ENCODE measurements around the gene COX17.

COX17 gene

DNA sequence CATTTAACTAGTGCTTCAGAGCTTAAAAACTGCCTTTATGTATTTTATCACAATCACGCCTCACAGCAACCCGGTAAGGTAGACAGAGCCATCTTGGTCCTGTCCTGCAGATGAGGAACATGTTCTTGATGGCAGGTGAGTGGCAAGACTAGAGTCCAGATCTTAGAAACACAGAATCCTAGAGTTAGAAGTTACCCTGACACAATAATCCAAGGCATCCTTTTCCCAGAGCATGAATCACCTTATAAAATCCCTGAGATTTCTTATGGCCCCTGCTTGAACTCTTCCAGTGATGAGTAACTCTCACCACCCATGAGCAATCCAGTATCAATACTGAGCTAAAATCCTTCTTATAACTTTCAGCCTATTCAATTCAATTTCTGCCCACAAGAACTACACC is 33.7 kb downstream of the COX17 start:
- DNase-seq (ENCODE audit: low spot score), result no peak

DNA sequence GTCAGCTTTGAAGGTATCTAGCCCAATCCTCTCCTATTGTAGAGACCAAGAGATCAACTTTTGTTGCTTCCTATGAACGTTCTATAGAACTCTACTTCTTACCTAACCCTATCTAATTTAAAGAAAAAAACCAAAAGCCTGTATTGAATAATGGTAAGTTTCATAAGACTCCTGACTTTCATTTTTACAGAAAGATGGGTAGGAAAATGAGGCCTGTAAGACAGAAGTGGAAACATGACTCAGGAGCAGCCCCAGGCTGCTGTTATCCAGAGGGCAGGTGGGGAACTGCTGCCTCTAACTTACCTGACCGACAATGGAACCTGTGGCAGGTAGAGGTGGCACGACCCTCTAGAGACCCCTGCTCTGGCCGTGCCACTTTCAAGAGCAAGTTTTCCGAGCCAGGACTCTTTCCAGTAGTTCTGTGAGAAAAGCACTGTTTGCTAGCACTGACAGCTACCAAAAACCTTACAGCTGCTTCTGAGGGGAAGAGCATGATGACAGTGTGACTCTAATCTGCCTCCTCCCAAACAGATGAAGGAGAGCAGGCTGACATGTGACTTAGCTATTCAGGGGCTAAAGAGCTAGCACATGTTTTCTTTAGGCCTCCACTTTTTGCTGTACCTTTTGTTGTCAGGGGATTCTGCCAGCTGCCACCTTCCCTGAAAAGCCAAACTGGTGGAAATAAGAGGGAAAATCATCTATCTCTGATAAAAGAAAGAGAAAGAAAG is 34.3 kb downstream of the COX17 start:
- no peak for DNase-seq (ENCODE audit: low spot score)

DNA sequence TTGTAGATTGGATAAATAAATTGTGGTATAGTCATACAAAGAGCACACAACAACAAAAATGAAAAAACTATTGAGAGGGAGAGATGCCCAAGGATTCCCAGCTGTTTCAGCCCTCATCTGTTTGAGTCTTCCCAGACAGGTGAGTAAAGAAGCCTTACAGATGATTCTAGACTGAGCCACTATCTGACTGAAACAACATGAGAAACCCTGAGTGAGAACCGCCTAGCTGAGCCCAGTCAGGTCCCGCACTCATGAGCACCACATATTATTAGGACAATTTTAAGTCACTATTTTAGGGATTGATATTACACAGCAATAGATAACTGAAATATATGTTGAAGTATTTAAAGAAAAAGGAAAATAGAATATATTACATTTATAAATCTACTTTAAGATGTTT is 35.8 kb downstream of the COX17 start:
- DNase-seq (ENCODE audit: low spot score), result no peak

DNA sequence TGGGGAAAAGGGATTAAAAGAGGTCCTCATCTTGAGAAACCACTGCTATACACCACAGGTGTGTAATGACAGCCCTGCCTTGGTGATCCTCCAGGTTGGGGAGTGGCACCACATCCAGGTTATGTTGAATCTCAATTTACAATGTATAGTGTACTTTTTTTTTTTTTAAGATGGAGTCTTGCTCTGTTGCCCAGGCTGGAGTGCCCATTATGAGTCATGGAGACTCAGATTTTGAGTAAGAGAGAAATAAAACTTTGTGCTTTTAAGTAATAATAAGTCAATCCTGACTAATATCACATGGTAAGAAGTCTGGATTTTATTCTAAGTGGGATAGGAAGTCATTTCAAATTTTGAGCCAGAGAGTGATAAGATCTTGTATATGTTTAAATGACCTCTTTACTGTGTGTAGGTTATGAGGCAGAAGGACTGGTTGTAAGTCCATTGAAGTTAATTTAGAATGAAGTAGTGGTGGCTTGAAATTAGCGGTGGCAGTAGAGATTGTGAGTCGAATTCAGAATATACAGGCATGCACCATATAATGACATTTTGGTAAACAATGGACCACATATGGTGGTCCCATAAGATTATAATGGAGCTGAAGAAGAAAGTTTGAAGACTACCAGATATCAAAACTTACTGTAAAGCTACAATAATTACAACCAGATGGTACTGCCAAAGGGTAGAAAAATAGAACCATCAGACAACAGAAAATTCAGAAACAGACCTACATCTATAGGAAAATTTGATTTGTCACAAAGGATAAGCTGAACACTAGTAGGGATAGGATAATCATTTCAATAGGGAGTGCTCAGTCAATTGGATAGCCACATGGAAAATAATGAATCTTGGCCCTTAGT is 37.5 kb downstream of the COX17 start:
- DNase-seq (ENCODE audit: low spot score), result no peak

DNA sequence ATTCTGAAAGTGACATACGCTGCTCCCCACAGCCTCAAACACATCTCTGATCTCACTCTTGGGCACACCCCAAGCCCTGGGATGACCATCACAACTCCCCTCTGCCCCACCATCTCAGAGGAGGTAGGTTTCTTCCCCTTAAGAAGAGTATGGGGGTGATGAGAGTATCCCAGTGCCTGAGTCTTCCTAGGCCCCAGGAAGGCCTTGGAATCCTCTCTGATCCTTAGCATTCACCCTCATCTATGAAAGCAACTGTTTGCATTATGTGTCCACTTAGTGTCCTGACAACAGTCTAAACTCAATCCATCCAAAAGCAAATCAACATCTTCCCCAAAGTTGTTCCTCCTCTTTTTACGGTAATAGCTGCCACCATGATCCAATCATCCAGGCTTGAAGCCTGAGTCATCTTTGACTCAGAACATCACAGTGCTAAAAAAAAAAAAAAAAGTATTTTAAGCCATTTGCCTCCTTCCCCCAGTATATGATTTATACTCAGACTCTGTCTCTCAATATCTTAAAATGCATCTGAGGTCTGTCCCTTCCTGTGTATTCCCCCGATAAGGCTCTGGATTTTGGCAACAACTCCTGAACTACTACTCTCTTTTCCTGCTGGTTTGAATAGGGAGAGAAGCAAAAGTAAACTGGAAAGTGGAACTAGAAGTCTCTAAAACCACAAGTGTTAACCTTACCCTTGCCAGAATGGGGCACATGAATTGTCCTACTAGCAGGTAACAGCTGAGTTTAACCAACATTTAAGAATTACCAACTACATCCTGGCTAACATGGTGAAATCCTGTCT is 39.3 kb downstream of the COX17 start:
- DNase-seq (ENCODE audit: low spot score), result no peak

DNA sequence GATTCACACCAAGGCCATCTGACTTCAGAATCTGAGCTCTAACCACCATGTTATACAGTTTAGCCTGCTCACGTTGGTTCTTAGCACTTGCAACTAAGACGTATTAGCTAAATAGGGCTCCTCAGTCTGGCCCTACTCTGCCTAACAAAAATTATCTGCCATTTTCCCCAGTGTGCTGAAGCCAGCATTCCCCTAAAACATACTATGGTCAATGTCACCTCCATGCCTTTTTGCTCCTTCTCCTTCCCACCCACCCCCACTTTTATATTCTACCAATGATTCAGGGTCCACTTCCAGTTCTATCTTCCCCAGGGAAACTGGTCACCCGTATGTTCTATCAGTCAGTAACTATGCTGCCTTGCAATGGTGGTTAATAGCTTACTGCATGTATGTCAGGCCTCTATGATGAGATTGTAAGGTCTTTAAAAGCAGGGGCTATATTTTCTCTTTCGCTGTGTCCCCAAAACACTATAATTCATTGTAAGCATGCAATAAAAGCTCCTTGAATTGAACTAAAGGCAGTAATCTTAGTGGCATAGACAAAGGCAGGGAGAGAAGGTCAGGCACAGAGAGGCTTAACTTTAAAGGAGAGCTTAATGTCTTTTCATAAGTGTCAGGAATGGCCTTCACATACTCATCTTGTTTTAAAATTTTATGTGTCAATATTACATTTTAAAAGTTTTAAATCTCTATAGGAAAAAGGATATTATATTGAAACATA is 40.2 kb downstream of the COX17 start:
- DNase-seq (ENCODE audit: low spot score), result no peak

DNA sequence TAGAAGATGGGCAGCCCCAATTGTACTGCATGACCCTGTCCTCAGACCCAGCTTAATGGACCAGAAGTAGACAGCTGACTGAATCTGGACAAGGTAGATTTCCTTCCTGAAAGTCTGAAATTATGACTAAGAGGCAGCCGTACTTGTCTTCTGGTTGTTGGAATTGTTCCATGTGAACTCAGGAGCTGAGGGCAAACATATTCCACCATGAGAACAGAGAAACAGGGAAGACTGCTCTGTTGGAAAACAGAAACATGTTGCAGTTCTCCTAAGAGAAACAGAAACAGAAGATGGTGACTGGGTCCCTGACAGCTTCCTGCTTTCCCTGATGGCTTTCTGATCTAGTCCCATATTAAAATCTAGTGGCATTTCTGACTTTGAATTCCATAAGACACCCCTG is 41.0 kb downstream of the COX17 start:
- no peak for DNase-seq (ENCODE audit: low spot score)

DNA sequence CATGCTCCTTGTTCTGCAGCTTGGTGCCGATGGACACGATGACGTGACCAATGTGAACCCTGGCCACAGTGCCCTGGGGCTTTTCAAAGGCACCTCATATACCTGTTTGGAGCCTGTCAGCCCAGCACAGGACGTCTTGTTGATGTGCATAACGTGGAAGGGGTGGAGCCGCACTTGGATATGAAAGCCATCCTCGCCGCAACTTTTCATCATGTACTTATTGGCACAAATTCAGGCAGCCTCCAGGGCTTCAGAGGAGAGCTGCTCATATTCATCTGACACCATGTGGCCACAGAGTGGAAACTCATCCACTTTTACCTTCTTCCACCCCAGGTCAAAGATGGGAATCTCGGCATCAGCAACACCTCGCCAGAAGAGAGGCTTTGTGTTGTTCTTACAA is 41.5 kb downstream of the COX17 start:
- no peak for DNase-seq (ENCODE audit: low spot score)

DNA sequence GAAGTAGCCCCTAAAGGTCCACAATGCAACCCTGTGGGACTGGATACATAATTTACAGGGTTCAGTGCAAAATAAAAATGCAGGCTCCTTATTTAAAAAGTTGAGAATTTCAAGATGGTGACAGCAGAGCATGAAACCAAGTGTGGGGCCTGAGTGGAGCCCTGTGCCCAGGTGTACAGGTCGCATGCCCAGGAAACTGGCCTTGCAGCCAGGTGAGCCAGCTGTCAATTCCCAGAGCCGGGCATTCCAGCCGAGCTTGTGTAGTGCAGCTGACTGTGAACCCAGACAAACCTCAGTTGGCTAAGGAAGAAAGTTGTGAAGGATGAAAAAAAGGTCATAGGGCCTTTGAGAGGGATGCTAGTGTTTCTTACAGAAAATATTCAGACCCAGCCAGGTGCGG is 44.4 kb downstream of the COX17 start:
- no peak for DNase-seq (ENCODE audit: low spot score)

DNA sequence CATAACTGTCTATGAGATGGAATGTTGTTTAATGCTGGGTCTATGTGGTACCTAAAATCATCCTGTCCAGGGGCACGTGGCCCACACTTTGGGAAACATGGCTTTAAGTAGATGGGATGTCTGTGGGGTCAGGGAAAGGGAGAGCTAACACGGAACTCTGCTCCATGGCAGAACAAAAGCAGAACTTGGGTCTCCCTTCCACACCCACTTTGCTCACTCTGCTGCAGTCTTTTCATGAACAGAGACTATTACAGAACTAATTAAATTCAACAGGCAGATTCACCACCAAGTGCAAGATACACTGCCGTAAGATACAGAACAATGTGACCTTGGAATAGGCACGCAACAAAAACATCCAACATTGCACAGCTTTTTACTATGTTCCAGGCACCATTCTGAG is 45.0 kb downstream of the COX17 start:
- DNase-seq (ENCODE audit: low spot score), result no peak

DNA sequence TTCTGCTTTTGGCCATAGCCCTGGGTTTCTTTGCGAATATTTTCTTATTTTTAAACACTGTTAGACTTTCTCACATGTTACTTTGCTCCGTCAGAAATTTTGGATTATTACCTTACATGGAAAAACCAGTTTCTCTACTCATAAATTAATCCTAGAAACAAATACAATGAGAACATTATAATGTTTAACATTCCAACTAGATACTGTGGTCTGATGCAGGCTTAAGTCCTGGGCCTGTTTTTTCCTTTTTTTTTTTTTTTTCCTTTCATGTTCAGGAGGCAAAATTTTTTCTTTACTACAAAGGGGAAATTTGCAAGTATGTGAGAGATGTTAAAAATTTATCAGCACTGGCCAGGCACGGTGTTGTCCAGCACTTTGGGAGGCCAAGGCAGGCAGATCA is 45.7 kb downstream of the COX17 start:
- no peak for DNase-seq (ENCODE audit: low spot score)

DNA sequence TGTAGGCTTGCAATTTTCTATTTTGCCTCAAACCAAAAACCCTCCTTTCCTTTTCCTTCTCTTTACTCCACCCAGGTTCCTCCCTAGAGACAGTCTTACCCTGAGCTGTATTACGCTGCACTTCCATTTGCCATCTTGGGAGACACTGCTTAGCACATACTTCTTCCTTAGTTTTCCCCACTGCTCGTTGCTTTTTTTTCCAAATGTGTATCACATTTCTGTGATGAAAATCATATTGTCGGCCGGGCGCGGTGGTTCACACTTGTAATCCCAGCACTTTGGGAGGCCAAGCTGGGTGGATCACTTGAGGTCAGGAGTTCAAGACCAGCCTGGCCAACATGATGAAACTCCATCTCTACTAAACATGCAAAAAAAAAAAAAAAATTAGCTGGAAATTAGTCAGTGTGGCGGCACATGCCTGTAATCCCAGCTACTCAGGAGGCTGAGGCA is 46.3 kb downstream of the COX17 start:
- DNase-seq (ENCODE audit: low spot score), result no peak

DNA sequence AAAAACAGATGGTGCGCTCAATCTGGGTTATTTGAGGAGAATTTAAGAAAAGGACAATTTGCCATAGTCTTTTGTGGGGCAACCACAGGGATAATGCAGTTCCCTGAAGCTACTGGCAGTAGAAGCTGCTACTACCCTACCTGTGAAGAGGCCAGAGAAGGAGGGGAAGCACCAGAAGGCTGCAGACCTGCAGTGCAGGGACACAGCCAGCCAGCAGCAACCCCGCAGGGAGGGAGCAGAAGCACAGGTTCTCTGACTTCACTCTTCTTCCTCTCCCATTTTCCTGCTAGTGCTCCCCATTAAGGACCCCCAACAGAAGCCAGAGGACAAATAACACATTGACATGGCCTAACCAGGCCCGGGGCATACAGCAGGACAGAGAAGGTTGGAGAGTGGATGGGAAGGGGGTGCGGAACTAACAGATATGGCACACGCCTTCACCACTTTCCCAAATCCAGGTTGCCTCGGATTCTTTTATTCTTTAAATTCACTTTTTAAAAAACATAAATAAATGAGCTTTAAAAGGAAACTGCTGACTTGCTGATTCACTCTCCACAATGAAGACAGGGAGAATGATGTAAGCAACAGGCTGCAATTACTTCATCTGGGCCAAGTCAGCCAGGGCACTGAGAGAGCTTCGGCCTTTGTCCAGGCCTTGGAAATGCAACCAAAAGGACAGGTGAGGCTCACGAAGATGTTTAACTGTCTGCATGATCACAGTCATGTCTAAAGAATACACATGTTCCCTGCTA is 46.9 kb downstream of the COX17 start:
- DNase-seq (ENCODE audit: low spot score), result no peak

DNA sequence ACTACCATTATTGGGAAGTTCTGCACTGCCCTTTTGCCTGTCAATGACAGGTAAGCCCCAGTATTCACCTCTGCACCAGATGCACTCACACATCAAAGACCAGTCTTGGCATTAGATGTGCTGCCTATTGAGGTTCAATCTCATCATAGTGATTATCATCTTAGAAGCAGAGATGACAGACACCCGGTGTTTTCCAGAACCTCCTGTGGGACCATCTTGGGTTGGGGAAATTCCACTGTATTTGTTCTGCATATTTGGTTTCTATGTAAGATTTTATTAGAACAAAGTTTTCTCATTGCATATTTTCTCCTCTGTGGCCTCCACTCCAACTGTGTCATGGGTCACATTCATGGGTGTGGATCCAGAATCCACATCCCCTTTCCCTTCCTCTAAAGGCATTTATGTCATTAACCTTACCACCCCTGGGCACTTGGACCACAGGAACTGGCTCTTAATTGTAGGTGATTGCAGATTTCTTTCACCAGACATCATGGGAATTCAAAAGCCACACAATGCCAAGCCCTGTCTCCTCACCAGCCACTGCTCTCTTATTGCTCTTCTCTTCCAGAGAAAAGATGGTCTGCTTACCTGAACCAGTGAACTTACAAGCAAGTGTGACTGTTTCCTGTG is 48.3 kb downstream of the COX17 start:
- no peak for DNase-seq (ENCODE audit: low spot score)

DNA sequence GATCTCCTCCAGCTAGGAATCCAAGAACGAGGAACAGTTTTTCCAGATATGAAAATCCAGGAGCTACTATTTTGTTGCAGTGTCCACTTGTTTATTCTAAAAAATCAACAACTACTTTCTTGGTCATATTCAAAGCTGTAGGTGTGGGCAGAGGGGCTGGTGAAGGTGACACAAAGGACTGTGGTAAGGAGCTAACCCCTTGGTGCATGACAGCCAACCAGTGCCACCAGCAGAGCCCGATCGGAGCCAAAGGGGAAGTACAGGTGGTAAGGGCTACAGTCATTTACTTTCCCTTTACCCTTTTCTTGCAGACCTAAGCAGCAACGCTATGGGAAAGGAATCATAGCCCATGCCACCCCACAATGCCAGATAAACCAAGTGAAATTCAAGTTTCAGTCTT is 48.8 kb downstream of the COX17 start:
- no peak for DNase-seq (ENCODE audit: low spot score)

DNA sequence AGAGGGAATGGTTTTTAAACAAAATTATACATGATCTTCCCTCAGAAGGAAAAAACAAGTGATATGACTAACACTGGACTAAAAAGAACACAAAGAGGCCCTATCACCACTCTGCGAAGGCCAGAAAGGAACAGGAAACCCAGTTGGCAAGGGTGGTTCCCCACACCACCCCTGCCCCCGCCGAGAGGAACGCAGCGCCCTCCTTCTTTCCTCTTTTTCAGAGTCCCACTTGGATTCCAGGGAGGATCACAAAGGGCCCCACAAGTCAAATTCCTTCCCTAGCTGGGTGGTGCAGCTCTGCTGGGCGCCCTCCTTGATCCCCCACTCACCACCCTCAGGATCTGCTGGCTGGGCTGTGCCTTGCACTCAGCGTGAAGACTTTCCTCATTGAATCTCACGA is 49.7 kb downstream of the COX17 start:
- no peak for DNase-seq (ENCODE audit: low spot score)

DNA sequence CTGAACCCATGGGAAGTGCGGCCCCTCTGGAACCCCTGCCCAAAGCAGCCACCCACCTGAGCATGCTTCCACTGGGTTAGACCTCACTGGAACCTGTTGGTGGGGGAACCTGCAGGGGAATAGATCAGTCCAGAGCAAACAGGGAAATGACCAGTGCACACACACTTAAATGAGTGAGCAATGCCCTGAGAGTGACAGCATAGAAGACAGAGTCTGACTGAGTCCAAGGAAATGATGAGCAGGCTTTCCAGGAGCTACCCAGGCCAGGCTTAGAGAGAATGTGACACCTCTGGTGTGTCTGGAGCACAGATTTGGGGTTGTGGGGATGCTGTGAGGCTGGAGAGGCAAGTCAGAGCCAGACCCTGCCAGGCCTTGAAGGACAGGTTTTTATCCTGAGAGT is 51.0 kb downstream of the COX17 start:
- no peak for DNase-seq (ENCODE audit: low spot score)

DNA sequence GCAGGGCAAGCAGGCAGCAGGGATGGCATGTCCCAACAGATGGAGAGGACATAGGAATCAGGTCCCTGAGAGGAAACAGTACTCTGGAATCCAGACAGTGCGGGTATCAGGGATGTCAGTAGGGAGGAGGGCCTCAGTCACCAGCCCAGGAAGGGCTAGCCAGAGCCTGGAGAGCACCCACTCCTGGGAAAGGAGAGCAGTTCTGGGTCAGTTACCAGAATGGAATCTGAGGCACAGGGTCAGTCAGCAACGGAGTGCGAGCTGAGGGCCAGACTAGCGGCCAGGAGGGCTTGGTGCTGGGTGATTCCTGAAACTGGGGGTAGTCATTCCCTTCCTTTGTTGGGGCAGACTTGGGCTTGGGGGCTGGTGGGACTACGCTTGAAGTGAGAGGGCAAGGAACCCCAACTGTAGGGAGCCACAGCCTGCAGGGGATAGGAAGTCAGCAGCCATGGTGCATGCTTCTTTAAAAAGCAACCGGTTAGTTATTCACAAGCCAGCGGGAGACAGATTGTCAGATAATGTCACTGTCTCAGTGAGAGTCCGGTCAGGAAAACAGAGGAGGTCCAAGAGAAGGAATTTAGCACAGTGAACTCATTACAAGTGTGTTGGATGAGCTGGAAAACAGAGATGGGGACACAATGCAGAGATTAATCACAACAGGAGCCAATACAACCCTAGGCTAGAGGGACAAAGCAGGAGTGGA is 51.6 kb downstream of the COX17 start:
- DNase-seq (ENCODE audit: low spot score), result no peak

DNA sequence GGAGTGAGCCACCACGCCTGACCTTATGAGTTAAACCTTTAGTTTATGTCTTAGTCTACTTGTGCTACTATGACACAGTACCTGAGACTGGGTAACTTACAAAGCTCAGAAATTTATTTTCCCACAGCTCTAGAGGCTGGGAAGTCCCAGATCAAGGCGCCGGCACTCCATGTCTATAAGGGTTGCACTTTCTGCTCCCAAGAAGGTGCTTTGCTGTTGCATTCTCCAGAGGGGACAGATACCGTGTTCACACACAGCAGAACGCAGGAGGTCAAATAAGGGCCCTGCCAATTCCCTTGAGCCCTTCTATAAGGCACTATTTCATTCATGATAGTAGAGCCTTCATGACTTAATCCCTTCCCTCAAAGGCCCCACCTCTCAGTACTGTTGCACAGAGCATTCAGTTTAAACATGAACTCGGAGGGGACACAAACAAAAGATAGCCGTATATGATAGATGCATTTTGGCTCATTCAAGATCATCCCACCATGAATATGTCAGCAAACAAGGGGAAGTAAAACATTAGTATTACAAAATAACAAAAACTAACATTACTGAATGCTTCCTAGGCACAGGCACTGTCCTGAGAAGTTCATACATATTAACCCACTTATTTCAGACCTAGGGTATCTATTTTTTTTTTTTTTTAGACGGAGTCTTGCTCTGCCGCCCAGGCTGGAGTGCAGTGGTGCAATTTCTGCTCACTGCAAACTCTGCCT is 53.0 kb downstream of the COX17 start:
- no peak for DNase-seq (ENCODE audit: low spot score)

DNA sequence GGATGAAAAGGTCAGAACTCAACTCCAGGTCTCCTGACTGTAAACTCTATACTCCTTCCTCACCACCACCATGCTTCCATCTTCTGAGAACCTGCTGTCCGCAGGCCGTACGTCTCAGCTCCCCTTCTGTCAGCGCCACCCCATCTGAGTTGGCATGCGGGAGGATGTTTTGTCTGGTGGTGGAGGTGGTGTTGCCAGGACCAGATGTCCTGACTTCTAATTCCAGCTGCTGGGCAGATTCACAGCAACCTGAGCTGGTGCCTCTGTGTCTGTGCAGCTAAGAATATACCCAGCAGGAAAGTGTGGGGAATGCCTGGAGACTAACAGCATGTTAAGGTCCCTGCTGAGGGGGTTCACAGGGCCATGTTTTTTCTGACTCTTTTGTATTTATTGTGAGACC is 56.3 kb downstream of the COX17 start:
- DNase-seq (ENCODE audit: low spot score), result no peak

Measured in HuH-7.5 (cell line).